Mucosa of gallbladder (tissue), 1 donor: ENCODE results near the gene CFL1. TPM values are rescaled to one million over a fixed set of nuclear protein-coding genes. Genes with fewer than 3 reads are reported as not detected.

Source experiments
- total RNA-seq: library from RNA; stranded (reverse); gene quantifications from one replicate; pipeline ENCODE4 v1.2.1, GENCODE V29; 2021
- donor health status: DM: no; HTN: no; CAD: no.

The CFL1 gene
- total RNA-seq, 1 donor from 2014 or later, result 692 TPM

Other genes with a start within 250 kb of the CFL1 start
- 85.6 TPM for gene MAP3K11, start 244.0 kb downstream of the CFL1 start, total RNA-seq
- 52.5 TPM for gene PCNX3, start 242.4 kb downstream of the CFL1 start, total RNA-seq
- gene SIPA1, start 220.1 kb downstream of the CFL1 start, total RNA-seq, result 74.7 TPM
- 84.2 TPM for gene RELA, start 195.3 kb downstream of the CFL1 start, total RNA-seq
- gene KAT5, start 145.9 kb downstream of the CFL1 start, total RNA-seq, result 74.7 TPM
- 99.2 TPM for gene RNASEH2C, start 137.4 kb downstream of the CFL1 start, total RNA-seq
- gene AP5B1, start 77.2 kb downstream of the CFL1 start, total RNA-seq, result 22.2 TPM
- 3.5 TPM for gene OVOL1, start 71.1 kb downstream of the CFL1 start, total RNA-seq
- 1.4 TPM for gene SNX32, start 24.2 kb downstream of the CFL1 start, total RNA-seq
- gene MUS81, start 2.3 kb upstream of the CFL1 start, total RNA-seq, result 63.1 TPM
- gene EFEMP2, start 14.6 kb upstream of the CFL1 start, total RNA-seq, result 86.5 TPM
- gene CTSW, start 21.7 kb upstream of the CFL1 start, total RNA-seq, result 2.7 TPM
- gene FIBP, start 30.3 kb upstream of the CFL1 start, total RNA-seq, result 55.1 TPM
- 28.3 TPM for gene CCDC85B, start 32.5 kb upstream of the CFL1 start, total RNA-seq
- gene FOSL1, start 42.2 kb upstream of the CFL1 start, total RNA-seq, result 1.2 TPM
- gene C11orf68, start 60.9 kb upstream of the CFL1 start, total RNA-seq, result 44.8 TPM
- gene DRAP1, start 61.2 kb upstream of the CFL1 start, total RNA-seq, result 90.1 TPM
- gene TSGA10IP, start 87.3 kb upstream of the CFL1 start, total RNA-seq, result not detected
- gene SART1, start 103.6 kb upstream of the CFL1 start, total RNA-seq, result 41.0 TPM
- gene EIF1AD, start 144.0 kb upstream of the CFL1 start, total RNA-seq, result 29.2 TPM
- gene BANF1, start 144.3 kb upstream of the CFL1 start, total RNA-seq, result 165 TPM
- 1.0 TPM for gene CST6, start 153.8 kb upstream of the CFL1 start, total RNA-seq
- 0.92 TPM for gene CATSPER1, start 168.3 kb upstream of the CFL1 start, total RNA-seq
- gene GAL3ST3, start 191.0 kb upstream of the CFL1 start, total RNA-seq, result 0.78 TPM
- 161 TPM for gene SF3B2, start 194.2 kb upstream of the CFL1 start, total RNA-seq
- 68.0 TPM for gene PACS1, start 212.1 kb upstream of the CFL1 start, total RNA-seq